Suprapubic skin (tissue), 3 donors: ENCODE results near the gene ADAP2.

Experiments used
- EP300 ChIP-seq: sonication (generic); formaldehyde crosslinking; IDR thresholded peaks from one replicate; pipeline ENCODE4 v1.6.1; 2017; ENCODE audit warnings: antibody characterized with exemption
- POLR2A ChIP-seq, 2 donors: fragments of 450-650 bp; IDR thresholded peaks; one replicate each; pipeline ENCODE4 v1.6.1; 2017; ENCODE audit warnings: antibody characterized with exemption in 2 of 2, mild to moderate bottlenecking in 2 of 2, moderate library complexity in 2 of 2
- TF ChIP-seq, protein P1 (sequence below), 2 donors: fragments of 200-600 bp in 1 of 2; fragments of 450-650 bp in 1 of 2; sonication (generic) in 1 of 2; IDR thresholded peaks; one replicate each; pipeline ENCODE4 v1.5.1; 2016 to 2019; ENCODE audit warnings: antibody characterized with exemption in 2 of 2, mild to moderate bottlenecking in 1 of 2, moderate library complexity in 1 of 2

DNA sequence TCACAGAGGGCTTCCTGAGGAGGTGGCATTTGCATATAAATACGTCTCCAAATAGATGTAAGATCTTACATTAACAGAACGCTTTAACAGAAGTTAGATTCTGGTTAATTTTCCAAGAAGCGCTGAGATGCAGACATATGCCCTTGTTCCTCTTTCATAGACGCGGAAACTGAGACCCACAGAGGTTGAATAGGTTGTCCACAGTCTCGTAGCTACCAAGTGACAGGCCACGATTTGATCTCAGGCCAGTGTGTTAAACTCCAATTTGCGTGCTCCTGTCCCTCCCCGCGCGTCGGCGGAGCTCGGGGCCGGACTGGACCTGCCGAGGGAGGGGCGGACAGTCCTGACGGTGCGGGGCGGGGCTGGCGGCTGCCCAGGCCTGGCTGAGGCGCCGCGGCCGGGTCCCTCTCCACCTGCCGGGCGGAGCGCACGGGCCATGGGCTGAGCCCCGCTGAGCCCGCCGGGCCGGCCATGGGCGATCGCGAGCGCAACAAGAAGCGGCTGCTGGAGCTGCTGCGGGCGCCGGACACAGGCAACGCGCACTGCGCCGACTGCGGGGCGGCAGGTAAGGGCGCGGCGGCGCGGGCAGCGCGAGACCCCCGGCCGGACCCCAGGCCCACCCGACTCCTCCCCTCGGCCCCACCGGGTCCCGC lies at the start of gene ADAP2:
- TF ChIP-seq, protein P1, sequence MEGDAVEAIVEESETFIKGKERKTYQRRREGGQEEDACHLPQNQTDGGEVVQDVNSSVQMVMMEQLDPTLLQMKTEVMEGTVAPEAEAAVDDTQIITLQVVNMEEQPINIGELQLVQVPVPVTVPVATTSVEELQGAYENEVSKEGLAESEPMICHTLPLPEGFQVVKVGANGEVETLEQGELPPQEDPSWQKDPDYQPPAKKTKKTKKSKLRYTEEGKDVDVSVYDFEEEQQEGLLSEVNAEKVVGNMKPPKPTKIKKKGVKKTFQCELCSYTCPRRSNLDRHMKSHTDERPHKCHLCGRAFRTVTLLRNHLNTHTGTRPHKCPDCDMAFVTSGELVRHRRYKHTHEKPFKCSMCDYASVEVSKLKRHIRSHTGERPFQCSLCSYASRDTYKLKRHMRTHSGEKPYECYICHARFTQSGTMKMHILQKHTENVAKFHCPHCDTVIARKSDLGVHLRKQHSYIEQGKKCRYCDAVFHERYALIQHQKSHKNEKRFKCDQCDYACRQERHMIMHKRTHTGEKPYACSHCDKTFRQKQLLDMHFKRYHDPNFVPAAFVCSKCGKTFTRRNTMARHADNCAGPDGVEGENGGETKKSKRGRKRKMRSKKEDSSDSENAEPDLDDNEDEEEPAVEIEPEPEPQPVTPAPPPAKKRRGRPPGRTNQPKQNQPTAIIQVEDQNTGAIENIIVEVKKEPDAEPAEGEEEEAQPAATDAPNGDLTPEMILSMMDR (IDR thresholded peaks at IDR 0.05) = no peak
- TF ChIP-seq EP300 (no peak), POLR2A (IDR thresholded peaks at IDR 0.05) (no peak)
